ENCODE measurements around the gene SLC25A36.
"Not testable (repeated sequence)": the region's sequence is repeated elsewhere in the genome, so short reads cannot be mapped to it uniquely, and the experiment has no call there.

The SLC25A36 gene

DNA sequence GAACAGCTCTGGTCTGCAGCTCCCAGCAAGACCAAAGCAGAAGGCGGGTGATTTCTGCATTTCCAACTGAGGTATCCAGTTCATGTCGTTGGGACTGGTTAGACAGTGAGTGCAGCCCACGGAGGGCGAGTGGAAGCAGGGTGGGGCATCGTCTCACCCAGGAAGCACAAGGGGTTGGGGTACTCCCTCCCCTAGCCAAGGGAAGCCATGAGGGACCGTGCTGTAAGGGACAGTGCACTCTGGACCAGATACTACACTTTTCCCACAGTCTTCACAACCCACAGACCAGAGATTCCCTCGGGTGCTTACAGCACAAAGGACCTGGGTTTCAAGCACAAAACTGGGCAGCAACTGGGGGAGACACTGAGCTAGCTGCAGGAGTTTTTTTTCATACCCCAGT lies 8.5 kb upstream of the SLC25A36 start:
- no peak for DNase-seq

GRCh38 chr3:140933552-140933951 lies 8.1 kb upstream of the SLC25A36 start:
- no peak for DNase-seq

DNA sequence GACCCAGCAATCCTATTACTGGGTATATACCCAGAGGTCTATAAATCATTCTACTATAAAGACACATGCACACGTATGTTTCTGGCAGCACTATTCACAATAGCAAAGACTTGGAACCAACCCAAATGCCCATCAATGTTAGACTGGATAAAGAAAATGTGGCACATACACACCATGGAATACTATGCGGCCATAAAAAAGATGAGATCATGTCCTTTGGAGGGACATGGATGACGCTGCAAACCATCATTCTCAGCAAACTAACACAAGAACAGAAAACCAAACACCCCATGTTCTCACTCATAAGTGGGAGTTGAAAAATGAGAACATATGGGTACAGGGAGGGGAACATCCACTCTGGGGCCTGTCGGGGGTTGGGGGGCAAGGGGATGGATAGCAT lies 2.3 kb upstream of the SLC25A36 start:
- DNase-seq: not testable (repeated sequence)

- DNase-seq: no peak
Measured at GRCh38 chr3:140941090-140941433, 574 bp upstream of the SLC25A36 start.

- peak; percentile 39 to 42 for DNase-seq
Measured at GRCh38 chr3:140942221-140943104, 827 bp downstream of the SLC25A36 start.

GRCh38 chr3:140943781-140944552 lies 2.3 kb downstream of the SLC25A36 start:
- DNase-seq: no peak

- no peak for DNase-seq
Measured at GRCh38 chr3:140948460-140949249, 7.0 kb downstream of the SLC25A36 start.

GRCh38 chr3:140950144-140950543 lies 8.5 kb downstream of the SLC25A36 start:
- DNase-seq: no peak

GRCh38 chr3:140950863-140951262 lies 9.2 kb downstream of the SLC25A36 start:
- DNase-seq: no peak

DNA sequence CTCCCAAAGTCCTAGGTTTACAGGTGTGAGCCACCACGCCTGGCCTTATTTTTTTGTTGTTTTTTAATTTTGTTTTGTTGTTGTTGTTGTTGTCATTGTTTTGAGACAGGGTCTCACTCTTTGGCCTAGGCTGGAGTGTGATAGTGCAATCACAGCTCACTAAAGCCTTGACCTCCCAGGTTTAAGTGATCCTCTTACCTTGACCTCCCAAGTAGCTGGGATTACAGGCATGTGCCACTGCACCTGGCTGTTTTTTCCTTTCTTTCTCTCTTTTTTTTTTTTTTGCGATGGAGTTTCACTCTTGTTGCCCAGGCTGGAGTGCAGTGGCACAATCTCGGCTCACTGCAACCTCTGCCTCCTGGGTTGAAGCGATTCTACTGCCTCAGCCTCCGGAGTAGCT lies 10.1 kb downstream of the SLC25A36 start:
- DNase-seq: not testable (repeated sequence)

DNA sequence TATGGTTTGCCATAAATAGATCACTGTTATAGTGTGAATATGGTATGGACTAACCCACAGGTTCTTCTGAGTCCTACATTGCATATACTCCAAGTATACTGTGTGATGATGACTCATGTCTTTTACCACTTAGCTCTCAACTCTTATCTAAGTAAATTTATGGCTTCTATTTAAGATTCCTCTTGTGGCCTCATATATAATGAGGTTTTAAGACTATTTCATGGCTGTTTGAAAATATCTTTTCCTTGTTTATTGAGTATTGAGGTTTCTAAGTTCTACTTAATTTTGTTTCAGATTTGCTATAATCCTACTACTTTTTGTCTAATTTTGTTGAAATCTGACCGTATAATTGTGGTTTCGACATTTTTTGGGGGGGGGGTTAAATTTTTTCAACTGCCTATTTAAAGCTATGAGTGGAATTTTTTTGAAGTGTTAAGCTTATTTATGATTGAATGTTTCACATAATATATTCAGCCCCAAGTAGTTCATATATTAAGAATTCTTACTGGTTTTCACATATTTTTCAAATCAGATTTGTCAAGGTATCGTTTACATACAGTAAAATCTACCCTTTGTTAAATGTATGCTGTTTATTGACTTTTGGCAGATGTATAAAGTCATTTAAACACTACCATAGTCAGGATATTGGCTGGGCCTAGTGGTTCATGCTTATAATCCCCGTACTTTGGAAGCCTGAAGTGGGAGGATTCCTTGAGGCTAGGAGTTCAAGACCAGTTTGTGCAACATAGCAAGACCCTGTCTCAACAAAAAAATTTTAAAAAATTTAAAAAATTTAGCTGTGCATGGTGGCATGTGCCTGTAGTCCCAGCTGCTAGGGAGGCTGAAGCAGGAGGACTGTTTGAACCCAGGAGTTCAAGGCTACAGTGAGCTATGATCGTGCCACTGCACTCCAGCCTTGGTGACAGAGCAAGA lies 11.7 kb downstream of the SLC25A36 start:
- DNase-seq: no peak

DNA sequence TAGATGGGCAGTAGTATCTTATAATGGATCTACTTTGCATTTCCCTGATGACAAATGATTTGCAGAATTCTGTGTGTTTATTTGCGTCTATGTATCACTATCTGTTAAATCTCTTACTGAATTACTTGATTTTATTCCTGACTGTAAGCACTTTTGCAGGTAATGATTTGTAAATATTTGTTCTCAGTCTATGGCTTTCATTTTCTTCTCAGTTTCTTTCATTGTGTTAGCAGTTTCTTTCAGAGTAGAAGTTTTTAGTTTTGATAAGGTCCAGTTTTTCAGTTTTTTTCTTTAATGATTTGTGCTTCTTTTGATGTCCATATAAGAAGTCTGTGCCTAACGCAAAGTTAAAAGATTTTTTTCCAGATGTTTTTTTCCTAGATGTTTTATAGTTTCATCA lies 12.9 kb downstream of the SLC25A36 start:
- no peak for DNase-seq

GRCh38 chr3:140955645-140956044 lies 14.0 kb downstream of the SLC25A36 start:
- no peak for DNase-seq

DNA sequence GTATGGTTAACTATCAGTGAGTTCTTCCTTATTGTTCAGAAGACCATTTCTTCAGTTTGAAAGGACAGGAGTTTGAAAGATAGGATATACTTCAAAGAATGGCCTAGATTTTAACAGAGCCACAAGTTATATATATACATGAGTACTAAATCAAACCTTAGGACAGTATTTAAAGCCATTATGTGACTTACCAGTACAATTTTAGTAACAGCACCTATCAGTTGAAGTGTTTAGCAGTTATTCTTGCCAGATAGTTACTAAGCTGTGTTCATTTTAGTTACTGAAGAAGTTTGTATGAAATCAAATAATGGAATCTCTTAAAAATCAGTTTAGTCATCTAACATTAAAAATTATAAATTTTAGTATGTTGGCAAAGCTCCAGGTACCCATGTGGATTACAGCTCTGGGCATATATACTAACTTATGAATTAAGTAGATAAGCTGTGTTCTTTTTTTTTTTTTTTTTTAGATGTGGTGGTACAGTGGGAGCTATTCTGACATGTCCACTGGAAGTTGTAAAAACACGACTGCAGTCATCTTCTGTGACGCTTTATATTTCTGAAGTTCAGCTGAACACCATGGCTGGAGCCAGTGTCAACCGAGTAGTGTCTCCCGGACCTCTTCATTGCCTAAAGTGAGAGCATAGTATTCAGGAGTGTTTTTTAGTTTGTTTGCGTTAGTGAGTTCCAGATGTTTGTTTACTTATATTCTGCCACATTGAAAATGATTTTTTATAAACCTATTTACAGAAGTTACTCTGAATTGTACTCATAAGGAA lies 14.6 kb downstream of the SLC25A36 start:
- DNase-seq: no peak

DNA sequence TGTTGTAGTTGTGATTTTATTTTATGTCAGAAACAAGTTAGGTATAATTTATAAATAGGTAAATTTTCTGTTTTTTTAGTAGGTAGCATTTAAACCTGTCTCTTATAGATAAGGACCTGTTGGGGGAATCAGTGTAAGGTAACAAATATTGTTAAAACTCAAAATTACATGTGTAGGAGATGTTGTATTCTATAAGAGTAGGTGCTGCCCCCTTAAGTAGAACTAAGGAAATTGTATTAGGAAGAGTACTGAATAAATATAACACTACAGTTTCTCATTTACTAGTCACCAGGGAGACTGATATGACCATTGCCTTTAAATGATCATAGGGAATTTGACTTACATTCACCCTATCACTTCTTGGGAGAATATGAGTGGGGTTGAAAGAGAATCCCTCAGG lies 31.2 kb downstream of the SLC25A36 start:
- DNase-seq: peak in 1 of 2 donors; percentile 28

DNA sequence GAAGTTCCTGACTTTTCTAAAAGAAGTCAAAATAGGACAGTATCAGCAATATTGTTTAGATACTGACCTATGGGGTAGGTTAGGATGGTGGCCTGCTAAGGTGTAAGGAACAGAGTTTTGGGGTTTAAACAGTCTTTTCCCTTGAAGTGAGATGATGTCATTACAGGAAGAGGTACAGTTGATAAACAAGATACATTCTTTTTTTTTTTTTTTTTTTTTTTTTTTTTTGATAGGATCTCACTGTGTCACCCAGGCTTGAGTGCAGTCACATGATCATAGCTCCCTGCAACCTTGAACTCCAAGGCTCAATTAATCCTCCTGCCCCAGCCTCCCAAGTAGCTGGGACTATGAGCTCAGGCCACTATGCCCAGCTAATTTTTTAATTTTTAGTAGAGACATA lies 33.3 kb downstream of the SLC25A36 start:
- DNase-seq: peak in 1 of 2 donors; percentile 30

GRCh38 chr3:140980663-140981062 lies 39.0 kb downstream of the SLC25A36 start:
- DNase-seq: no peak

DNA sequence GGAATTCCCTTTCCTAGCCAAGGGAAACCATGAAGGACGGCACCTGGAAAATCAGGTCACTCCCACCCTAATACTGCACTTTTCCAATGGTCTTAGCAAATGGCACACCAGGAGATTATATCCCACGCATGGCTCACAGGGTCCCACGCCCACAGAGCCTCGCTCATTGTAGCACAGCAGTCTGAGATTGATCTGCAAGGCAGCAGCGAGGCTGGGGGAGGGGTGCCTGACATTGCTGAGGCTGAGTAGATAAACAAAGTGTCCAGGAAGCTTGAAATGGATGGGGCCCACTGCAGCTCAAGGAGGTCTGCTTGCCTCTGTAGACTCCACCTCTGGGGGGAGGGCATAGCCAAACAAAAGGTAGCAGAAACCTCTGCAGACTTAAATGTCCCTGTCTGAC lies 46.2 kb downstream of the SLC25A36 start:
- not testable (repeated sequence) for DNase-seq

DNA sequence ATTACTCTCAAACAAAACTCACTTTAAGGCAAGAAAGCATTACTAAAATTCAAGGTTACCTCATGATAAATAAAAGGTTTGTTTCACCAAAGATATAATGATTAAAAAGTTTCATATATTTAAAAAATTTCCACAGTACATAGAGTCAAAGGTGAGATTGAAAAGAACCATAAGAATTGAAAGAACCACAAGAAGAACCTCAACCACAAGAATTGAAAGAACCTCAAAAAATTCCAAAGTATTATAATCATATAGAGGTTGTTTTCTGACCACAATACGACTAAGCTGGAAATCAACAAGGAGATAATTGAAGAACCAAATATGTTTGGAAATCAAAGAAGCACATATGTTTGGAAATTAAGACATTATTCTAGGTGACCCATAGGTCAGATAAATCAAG lies 52.7 kb downstream of the SLC25A36 start:
- no peak for DNase-seq

DNA sequence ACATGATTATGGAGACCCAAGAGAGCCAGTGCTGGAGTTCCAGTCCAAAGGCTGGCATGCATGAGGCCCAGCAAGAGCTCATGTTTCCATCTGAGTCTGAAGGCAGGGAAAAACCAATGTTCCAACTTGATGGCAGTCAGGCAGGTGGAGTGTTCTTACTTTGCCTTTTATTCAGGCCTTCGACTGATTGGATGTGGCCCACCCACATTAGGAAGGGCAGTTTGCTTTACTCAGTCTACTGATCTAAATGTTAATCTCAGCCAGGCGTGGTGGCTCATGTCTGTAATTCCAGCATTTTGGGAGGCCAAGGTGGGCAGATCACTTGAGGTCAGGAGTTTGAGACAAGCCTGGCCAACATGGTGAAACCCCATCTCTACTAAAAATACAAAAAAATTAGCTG lies 53.2 kb downstream of the SLC25A36 start:
- not testable (repeated sequence) for DNase-seq

DNA sequence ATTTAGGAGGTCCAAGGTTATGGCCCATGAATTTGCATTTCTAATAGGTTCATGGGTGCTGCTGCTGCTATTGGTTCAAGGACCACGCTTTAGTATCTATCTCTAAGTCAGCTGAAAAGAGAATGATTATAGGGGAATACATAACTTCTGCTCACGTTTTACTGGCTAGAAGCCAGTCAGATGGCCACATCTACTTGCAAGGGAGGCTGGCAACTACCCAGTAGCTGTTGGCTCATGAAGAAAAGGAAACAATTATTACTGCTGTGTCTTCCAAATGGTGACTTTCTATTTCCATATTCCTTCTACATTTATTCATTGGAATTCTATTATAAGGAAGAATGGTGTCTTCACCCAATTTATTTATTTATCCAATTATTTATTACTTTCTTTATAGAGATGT lies 54.2 kb downstream of the SLC25A36 start:
- DNase-seq: no peak

Data from CD4-positive, alpha-beta T cell treated with Interleukin-4 for 1 hour (primary cell).